Mesenteric fat pad (tissue), 1 donor: ENCODE data around the gene MAZ. TPM values are rescaled to one million over a fixed set of nuclear protein-coding genes. Genes with fewer than 3 reads are reported as not detected.
"Not testable (repeated sequence)": the region's sequence is repeated elsewhere in the genome, so short reads cannot be mapped to it uniquely, and the experiment has no call there.

Source experiments
- DNase-seq: peaks from one replicate; pipeline ENCODE4 v3.0.0-alpha.2; 2020; ENCODE audit warnings: low spot score
- total RNA-seq: library from RNA; stranded (reverse); fragmentation: NEBNext Ultra II Directional; extraction: Animal tissue kit (Norgen Biotek cat#: 25700); gene quantifications from one replicate; pipeline ENCODE4 v1.2.1, GENCODE V29; 2021
- donor health status: DM: yes; HTN: yes; CAD: no.

The MAZ gene
- total RNA-seq, 1 donor from 2014 or later = 135 TPM

DNA sequence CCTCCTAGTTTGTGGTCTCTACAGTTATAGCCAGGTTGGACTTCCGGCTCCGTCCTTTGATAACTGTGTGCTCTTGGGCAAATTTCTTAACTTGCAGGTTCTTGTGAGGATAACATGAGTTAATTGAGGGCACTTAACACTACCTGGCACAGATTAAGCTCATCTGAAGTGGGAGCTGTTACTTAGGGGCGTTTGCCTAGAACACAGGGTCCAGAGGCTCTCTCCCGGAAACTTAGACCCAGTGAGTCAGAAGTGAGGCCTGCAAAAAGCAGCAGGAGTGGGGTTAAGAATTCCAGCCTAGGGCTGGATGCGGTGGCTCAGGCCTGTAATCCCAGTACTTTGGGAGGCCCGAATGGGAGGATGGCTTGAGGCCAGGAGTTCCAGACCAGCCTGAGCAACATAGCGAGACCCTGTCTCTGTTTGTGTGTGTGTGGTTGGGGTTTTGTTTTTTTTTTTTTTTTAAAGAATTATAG, 15.3 kb downstream of the MAZ start:
- DNase-seq = no peak

GRCh38 chr16:29824589-29825144, 18.3 kb downstream of the MAZ start:
- no peak for DNase-seq

GRCh38 chr16:29825145-29826044, 19.1 kb downstream of the MAZ start:
- no peak for DNase-seq

GRCh38 chr16:29826342-29826695, 20.0 kb downstream of the MAZ start:
- DNase-seq = no peak

- no peak for DNase-seq
These were observed 24.4 kb downstream of the MAZ start for GRCh38 chr16:29830774-29831173.

- no peak for DNase-seq
These were observed 25.2 kb downstream of the MAZ start for GRCh38 chr16:29831490-29831889.

DNA sequence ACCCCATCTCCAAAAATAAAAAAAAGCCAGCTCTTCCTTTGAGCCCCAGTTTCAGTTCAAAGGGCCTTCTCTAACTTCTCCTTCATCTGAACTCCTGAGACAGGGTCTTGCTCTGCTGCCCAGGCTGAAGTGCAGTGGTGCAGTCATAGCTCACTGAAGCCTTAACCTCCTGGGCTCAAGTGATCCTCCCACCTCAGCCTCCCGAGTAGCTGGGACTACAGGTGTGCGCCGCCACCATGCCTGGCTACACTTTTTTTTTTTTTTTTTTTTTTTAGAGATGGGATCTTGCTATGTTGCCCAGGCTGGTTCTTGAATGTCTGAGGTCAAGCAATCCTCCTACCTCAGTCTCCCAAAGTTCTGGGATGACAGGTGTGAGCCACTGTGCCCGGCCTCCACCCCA, 26.9 kb downstream of the MAZ start:
- not testable (repeated sequence) for DNase-seq

GRCh38 chr16:29834079-29834478, 27.8 kb downstream of the MAZ start:
- no peak for DNase-seq

DNA sequence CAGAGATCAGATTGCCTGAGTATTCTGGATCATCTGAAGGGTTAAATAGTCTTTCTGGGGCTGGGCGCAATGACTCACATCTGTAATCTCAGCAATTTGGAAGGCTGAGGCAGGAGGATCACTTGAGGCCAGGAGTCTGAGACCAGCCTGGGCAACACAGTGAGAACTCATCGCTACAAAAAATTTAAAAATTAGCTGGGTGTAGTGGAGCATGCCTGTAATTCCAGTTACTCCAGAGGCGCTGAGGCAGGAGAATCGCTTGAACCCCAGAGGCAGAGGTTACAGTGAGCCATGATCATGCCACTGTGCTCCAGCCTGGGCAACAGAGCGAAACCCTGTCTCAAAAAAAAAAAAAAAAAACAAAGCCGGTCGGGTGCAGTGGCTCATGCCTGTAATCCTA, 29.6 kb downstream of the MAZ start:
- DNase-seq = no peak

GRCh38 chr16:29836623-29837022, 30.3 kb downstream of the MAZ start:
- no peak for DNase-seq

GRCh38 chr16:29837841-29838240, 31.5 kb downstream of the MAZ start:
- no peak for DNase-seq

DNA sequence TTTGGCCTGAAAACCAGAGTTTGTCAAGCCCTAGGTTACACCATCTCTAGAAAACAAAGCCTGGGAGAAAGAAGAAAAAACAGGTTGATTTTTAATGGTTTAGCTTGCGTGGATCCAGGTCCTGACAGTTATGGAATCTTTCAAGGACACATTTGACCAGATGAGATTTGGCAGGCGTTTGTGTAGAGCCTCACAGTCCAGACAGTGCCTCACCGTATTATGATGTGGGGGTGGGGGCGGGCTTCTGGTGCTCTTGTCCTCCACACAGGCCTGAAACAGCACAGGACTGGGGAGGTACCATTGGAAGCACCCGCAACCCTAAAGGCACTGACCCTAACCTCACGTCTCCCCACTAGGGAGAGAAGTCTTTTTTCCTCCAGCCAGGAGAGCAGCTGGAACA, 33.5 kb downstream of the MAZ start:
- DNase-seq = no peak

GRCh38 chr16:29840240-29840639, 33.9 kb downstream of the MAZ start:
- no peak for DNase-seq

DNA sequence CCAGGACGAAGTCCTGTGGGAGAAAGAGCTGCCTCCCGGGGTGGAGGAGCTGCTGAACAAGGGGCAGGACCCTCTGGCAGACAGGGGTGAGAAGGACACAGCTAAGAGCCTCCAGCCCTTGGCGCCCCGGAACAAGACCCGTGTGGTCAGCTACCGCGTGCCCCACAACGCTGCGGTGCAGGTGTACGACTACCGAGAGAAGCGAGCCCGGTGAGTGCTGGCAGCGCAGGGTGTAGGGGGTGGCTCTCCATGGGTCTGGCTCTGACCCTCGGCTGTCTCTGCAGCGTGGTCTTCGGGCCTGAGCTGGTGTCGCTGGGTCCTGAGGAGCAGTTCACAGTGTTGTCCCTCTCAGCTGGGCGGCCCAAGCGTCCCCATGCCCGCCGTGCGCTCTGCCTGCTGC, 35.3 kb downstream of the MAZ start:
- no peak for DNase-seq

DNA sequence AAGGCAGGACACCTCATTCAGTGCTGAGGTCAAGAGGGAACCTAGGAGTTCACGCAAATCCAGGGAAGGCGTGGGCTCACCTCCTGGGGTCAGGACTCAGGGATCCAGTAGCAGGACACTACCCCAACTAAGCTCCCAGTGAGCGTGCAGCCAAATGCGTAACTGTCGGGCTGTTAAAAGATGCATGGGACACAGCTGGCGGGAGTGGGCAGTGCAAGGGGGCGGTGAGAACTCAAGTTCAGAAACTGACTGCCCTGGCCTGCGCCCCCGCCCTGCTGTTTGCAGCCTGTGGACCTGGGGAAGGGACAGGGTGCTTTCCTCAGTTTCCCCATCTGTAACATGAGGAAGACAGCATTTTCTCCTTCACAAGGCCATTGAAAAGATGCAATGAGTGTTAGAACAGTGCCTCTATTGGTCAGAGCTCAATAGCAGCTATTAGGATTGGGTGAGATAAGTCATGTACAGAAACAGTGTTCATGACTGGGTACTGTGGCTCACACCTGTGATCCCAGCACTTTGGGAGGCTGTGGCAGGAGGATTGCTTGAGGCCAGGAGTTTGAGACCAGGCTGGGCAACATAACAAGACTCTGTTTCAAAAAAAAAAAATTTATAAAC, 36.5 kb downstream of the MAZ start:
- no peak for DNase-seq

GRCh38 chr16:29843931-29844330, 37.6 kb downstream of the MAZ start:
- no peak for DNase-seq

DNA sequence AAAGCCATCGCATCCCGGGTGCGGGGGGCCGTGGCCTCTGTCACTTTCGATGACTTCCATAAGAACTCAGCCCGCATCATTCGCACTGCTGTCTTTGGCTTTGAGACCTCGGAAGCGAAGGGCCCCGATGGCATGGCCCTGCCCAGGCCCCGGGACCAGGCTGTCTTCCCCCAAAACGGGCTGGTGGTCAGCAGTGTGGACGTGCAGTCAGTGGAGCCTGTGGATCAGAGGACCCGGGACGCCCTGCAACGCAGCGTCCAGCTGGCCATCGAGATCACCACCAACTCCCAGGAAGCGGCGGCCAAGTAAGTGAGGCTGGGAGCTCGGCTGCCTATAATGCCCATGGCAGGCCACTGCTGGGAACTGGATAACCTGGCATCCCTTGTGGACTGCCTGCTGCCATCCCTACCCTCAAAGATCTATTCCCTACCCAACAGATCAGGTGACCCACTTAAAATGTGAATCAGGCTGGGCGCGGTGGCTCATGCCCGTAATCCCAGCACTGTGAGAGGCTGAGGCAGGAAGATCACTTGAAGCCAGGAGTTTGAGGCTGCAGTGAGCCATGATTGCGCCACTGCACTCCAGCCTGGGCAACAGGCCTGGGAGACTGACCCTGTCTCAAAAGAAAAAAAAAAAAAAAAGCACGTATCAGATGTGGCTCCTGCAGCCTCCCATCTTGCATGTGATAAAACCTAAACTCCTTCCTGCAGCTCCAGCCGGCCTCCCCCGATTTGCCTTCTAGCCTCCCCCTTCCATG, 38.4 kb downstream of the MAZ start:
- no peak for DNase-seq

- DNase-seq = no peak
These were observed 39.3 kb downstream of the MAZ start for GRCh38 chr16:29845656-29846055.

DNA sequence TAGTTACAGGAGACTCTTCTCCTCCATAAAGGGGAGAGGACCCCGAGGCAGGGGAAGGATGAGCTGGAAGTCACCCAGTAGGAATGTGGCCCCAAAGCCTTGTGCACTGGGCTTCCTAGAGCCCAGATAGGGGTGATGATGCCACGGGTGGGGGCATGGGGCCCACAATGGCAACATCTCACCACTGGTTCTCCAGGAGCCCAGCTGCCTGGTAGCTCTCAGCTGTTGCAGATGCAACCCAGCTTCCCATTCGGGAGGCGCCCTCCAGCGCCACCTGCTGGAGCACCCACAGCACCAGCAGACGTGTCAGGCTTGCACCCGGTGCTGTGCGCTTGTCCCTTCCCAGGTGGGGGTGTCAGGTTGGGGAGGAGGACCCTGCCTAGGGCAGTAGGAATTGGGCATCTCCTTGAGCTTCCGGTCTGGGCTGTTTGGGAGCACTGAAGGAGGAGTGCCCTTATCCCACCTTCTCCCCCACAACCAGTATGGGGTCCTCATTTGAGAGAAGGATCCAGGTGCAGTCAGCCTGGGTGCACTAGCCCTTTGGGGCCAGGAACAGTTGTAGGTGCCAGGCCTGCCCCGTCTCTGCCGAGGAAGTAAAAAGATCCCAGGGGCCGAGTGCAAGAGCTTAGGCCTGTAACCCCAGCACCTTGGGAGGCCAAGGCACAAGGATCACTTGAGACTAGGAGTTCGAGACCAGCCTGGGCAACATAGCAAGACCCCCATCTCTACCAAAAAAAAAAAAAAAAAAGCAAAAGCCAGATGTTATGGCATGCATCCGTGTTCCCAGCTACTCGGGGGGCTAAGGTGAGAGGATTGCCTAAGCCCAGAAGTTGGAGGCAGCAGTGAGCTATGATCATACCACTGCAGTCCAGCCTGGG, 42.3 kb downstream of the MAZ start:
- peak; percentile 92 for DNase-seq

- DNase-seq = no peak
These were observed 43.2 kb downstream of the MAZ start for GRCh38 chr16:29849505-29849904.

- no peak for DNase-seq
These were observed 44.7 kb downstream of the MAZ start for GRCh38 chr16:29850998-29851397.
